HL-60 (cell line): Measurements from ENCODE around the gene REXO4.
A peak's percentile ranks its signal among the peaks of the same experiment; 100 is the strongest.

Experiments used
- DNase-seq, 2 experiments: peaks; one replicate each; pipeline ENCODE4 v3.0.0-alpha.2; 2010 to 2020; ENCODE audit warnings: low read depth in 1 of 2, low spot score in 1 of 2
- H3K27ac ChIP-seq: fragments of 250-450 bp; sonication (Bioruptor Pico); replicated peaks from 2 replicates; pipeline ENCODE4 v1.5.1; 2020; ENCODE audit warnings: mild to moderate bottlenecking, moderate library complexity
- H3K27me3 ChIP-seq: fragments of 250-450 bp; sonication (Bioruptor Pico); 2 replicates; pipeline ENCODE4 v1.5.1; 2021; ENCODE audit warnings: mild to moderate bottlenecking, moderate library complexity; ENCODE audit not compliant: insufficient read depth, poor library complexity, severe bottlenecking
- H3K4me3 ChIP-seq: replicated peaks from 2 replicates; pipeline ENCODE4 v1.5.1; 2011; ENCODE audit warnings: mild to moderate bottlenecking, control low read depth, low read length; ENCODE audit not compliant: insufficient read depth
- CTCF ChIP-seq: IDR thresholded peaks from one replicate; pipeline ENCODE4 v1.5.1; 2011; ENCODE audit warnings: low read length, control low read depth, inconsistent platforms; ENCODE audit not compliant: insufficient read depth
- GABPA ChIP-seq: IDR thresholded peaks from 2 replicates; pipeline ENCODE4 v1.6.1; 2012; ENCODE audit warnings: low read depth
- POLR2AphosphoS5 ChIP-seq: IDR thresholded peaks from 2 replicates; pipeline ENCODE4 v1.6.1; 2012; ENCODE audit warnings: low read depth
- SPI1 ChIP-seq: IDR thresholded peaks from 2 replicates; pipeline ENCODE4 v1.6.1; 2012; ENCODE audit warnings: low read depth, mild to moderate bottlenecking, borderline replicate concordance
- long read RNA-seq: library from polyadenylated mRNA; unstranded; transcript quantifications from one replicate; pipeline ENCODE4 v2.0.0, GENCODE V29; 2020
- TF ChIP-seq, protein P1 (sequence below): IDR thresholded peaks from 2 replicates; pipeline ENCODE4 v1.6.1; 2012; ENCODE audit warnings: low read depth; ENCODE audit not compliant: insufficient replicate concordance

The REXO4 gene
- long read RNA-seq, transcript REXO4-202 (8 exons, 2,360 nt): major isoform, 30 of 47 reads
- long read RNA-seq, partial matches to known transcripts: 6 of 47 reads
- long read RNA-seq, other reads (novel, unspliced or antisense): 11 of 47 reads

GRCh38 chr9:133417541-133418461, at the start of gene REXO4:
Gene REXO4, minus strand, starts transcription at chr9:133418010. Its CDS starts 166 bp downstream, at chr9:133417844.
- peak within 1 kb of the TSS; percentile 86 for H3K4me3 ChIP-seq
- peak within 1 kb of the TSS; percentile 78 for H3K27ac ChIP-seq
- no peak for TF ChIP-seq SPI1
- peak; percentile 98 for TF ChIP-seq GABPA
- TF ChIP-seq, protein P1, sequence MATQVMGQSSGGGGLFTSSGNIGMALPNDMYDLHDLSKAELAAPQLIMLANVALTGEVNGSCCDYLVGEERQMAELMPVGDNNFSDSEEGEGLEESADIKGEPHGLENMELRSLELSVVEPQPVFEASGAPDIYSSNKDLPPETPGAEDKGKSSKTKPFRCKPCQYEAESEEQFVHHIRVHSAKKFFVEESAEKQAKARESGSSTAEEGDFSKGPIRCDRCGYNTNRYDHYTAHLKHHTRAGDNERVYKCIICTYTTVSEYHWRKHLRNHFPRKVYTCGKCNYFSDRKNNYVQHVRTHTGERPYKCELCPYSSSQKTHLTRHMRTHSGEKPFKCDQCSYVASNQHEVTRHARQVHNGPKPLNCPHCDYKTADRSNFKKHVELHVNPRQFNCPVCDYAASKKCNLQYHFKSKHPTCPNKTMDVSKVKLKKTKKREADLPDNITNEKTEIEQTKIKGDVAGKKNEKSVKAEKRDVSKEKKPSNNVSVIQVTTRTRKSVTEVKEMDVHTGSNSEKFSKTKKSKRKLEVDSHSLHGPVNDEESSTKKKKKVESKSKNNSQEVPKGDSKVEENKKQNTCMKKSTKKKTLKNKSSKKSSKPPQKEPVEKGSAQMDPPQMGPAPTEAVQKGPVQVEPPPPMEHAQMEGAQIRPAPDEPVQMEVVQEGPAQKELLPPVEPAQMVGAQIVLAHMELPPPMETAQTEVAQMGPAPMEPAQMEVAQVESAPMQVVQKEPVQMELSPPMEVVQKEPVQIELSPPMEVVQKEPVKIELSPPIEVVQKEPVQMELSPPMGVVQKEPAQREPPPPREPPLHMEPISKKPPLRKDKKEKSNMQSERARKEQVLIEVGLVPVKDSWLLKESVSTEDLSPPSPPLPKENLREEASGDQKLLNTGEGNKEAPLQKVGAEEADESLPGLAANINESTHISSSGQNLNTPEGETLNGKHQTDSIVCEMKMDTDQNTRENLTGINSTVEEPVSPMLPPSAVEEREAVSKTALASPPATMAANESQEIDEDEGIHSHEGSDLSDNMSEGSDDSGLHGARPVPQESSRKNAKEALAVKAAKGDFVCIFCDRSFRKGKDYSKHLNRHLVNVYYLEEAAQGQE: peak; percentile 65
- peak; percentile 77; the same call in 1 of the 2 replicates for TF ChIP-seq POLR2AphosphoS5
- TF ChIP-seq CTCF: no peak
- DNase-seq: peak; percentile 89 to 92
- H3K27me3 ChIP-seq: no peaks in the 10 kb centered on the region

DNA sequence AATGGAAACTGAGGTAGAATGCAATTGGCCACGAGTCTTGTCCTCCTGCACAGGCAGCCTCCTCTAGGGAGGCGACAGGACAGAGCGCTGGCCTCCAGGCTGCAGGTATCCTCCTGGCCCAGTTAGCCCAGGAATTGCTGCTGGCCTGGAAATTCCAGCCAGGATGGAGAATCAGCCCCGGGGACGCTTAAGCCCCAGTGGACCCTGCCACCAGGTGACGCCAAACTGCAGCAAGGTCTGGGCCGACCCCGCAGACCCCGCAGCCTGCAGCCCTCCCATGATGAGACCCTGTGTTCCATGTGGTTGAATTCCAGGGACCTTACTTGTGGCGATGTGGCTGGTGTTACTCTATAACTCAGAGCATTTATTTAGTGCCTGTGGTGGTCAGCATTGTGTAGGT, 49.3 kb upstream of the REXO4 start:
- TF ChIP-seq SPI1 (no peak), GABPA (no peak), CTCF (no peak), POLR2AphosphoS5 (no peak)
- TF ChIP-seq, protein P1: no peak
- Histone ChIP-seq H3K4me3 (no peak overlapping the region), H3K27me3 (peaks cover 3% of the 10 kb centered on the region), H3K27ac (no peak overlapping the region)
- DNase-seq: no peak

DNA sequence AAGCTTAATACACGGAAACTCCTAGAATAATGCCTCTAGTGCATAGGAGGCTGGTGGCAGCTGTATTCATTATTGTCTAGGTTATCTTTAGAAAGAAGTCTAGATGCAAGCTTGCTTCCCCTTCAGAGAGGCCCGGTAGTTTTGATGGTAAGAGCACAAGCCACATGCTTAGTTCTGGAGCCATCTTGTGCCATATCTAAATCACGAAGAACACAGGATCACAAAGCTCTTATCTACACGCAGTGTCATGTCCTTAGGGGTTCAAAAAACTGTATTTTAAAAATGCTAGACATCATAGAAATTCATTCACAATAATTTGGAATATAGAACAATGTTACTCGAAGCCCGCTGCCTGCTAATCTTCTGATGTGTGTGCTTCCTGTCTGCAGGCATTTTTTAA, 48.2 kb upstream of the REXO4 start:
- TF ChIP-seq SPI1 (no peak), POLR2AphosphoS5 (no peak), GABPA (no peak), CTCF (no peak)
- TF ChIP-seq, protein P1: no peak
- H3K27me3 ChIP-seq: peaks cover 5% of the 10 kb centered on the region
- no peak overlapping the region for H3K27ac ChIP-seq
- no peak for DNase-seq
- no peak overlapping the region for H3K4me3 ChIP-seq
